Astrocyte (in vitro differentiated cells and primary cell): ENCODE results near the gene PCSK5.

Experiments
- CTCF ChIP-seq: IDR thresholded peaks from 2 replicates; pipeline ENCODE4 v1.5.1; 2011; ENCODE audit warnings: low read depth, mild to moderate bottlenecking, inconsistent platforms, low read length, moderate library complexity; ENCODE audit not compliant: insufficient read depth
- EZH2 ChIP-seq: IDR thresholded peaks from 2 replicates; pipeline ENCODE4 v1.6.1; 2012; ENCODE audit warnings: mild to moderate bottlenecking, low read length, inconsistent platforms; ENCODE audit not compliant: insufficient read depth

- no peak for TF ChIP-seq CTCF
- no peak for TF ChIP-seq EZH2
Measured at GRCh38 chr9:76018761-76019160, 128.3 kb downstream of the PCSK5 start.
